HT-29 (cell line): ENCODE measurements around the gene ADAMTS2. TPM values are rescaled to one million over a fixed set of nuclear protein-coding genes. Genes with fewer than 3 reads are reported as not detected.

Experiments
- DNase-seq: peaks from one replicate; pipeline ENCODE4 v3.0.0-alpha.2; 2015; ENCODE audit warnings: low spot score
- total RNA-seq: library from RNA; depleted of rRNA; stranded (reverse); fragments of >200 nt; shearing (Covaris generic); gene quantifications from 2 replicates; pipeline ENCODE4 v1.2.3, GENCODE V29; 2014

ADAMTS2 gene
- total RNA-seq, 1 experiment from 2014 or later = not detected

- no peak for DNase-seq
Observed at GRCh38 chr5:179255527-179256327, 89.5 kb downstream of the ADAMTS2 start.

GRCh38 chr5:179254638-179255271 is 90.5 kb downstream of the ADAMTS2 start:
- DNase-seq = no peak

GRCh38 chr5:179253730-179254129 is 91.5 kb downstream of the ADAMTS2 start:
- no peak for DNase-seq

- no peak for DNase-seq
Observed at GRCh38 chr5:179251276-179251969, 93.8 kb downstream of the ADAMTS2 start.

GRCh38 chr5:179250561-179251225 is 94.6 kb downstream of the ADAMTS2 start:
- no peak for DNase-seq

GRCh38 chr5:179246227-179246626 is 99.0 kb downstream of the ADAMTS2 start:
- no peak for DNase-seq

- DNase-seq = no peak
Observed at GRCh38 chr5:179245031-179245430, 100.2 kb downstream of the ADAMTS2 start.

GRCh38 chr5:179244044-179244443 is 101.2 kb downstream of the ADAMTS2 start:
- DNase-seq = no peak

GRCh38 chr5:179243333-179243732 is 101.9 kb downstream of the ADAMTS2 start:
- DNase-seq = no peak

- DNase-seq = no peak
Observed at GRCh38 chr5:179242676-179243075, 102.6 kb downstream of the ADAMTS2 start.

GRCh38 chr5:179241764-179242370 is 103.4 kb downstream of the ADAMTS2 start:
- no peak for DNase-seq

GRCh38 chr5:179241175-179241574 is 104.1 kb downstream of the ADAMTS2 start:
- DNase-seq = no peak

GRCh38 chr5:179240561-179240960 is 104.7 kb downstream of the ADAMTS2 start:
- no peak for DNase-seq

GRCh38 chr5:179239256-179240135 is 105.8 kb downstream of the ADAMTS2 start:
- DNase-seq = no peak

GRCh38 chr5:179238628-179238970 is 106.7 kb downstream of the ADAMTS2 start:
- no peak for DNase-seq

- DNase-seq = no peak
Observed at GRCh38 chr5:179237770-179238627, 107.3 kb downstream of the ADAMTS2 start.

GRCh38 chr5:179235416-179236400 is 109.6 kb downstream of the ADAMTS2 start:
- no peak for DNase-seq

GRCh38 chr5:179234563-179235135 is 110.6 kb downstream of the ADAMTS2 start:
- DNase-seq = no peak
